BE2C (cell line): ENCODE results near the gene MBNL1. TPM values are rescaled to one million over a fixed set of nuclear protein-coding genes. Genes with fewer than 3 reads are reported as not detected.
A peak's percentile ranks its signal among the peaks of the same experiment; 100 is the strongest.

Experiments used
- DNase-seq: peaks from one replicate; pipeline ENCODE4 v3.0.0-alpha.2; 2020
- H3K27me3 ChIP-seq: fragments of 250-450 bp; sonication (Bioruptor Pico); 2 replicates; pipeline ENCODE4 v1.5.1; 2020; ENCODE audit warnings: mild to moderate bottlenecking
- H3K36me3 ChIP-seq: fragments of 250-450 bp; sonication (Bioruptor Pico); 2 replicates; pipeline ENCODE4 v1.5.1; 2020; ENCODE audit warnings: mild to moderate bottlenecking
- H3K4me1 ChIP-seq: fragments of 250-450 bp; sonication (Bioruptor Pico); 2 replicates; pipeline ENCODE4 v1.5.1; 2020
- H3K4me3 ChIP-seq: 2 replicates; pipeline ENCODE4 v1.5.1; 2011; ENCODE audit warnings: low read depth, low read length
- H3K9me3 ChIP-seq: fragments of 250-450 bp; sonication (Bioruptor Pico); 2 replicates; pipeline ENCODE4 v1.5.1; 2020
- CTCF ChIP-seq: IDR thresholded peaks from 2 replicates; pipeline ENCODE4 v1.5.1; 2012; ENCODE audit warnings: mild to moderate bottlenecking, low read depth, low read length
- polyA plus RNA-seq: library from polyadenylated mRNA; unstranded; fragments of >200 nt; gene quantifications from one replicate; pipeline ENCODE4 v1.2.1, GENCODE V29; 2012; ENCODE audit warnings: low read depth, missing spikeins; ENCODE audit not compliant: insufficient read length, insufficient read depth

MBNL1 gene
- polyA plus RNA-seq = 41.6 TPM

GRCh38 chr3:152268555-152269055 lies at the start of gene MBNL1:
MBNL1 (plus strand) TSS chr3:152268929; CDS start chr3:152300194, 31,265 bp downstream.
- 0 out of 2 replicates have a peak, but pooled peaks cover 3% of the 10 kb centered on the region for H3K36me3 ChIP-seq
- H3K27me3 ChIP-seq = no peaks in the 10 kb centered on the region
- H3K4me3 ChIP-seq = peak within 1 kb of the TSS; percentile 91
- peaks cover 5% of the 10 kb centered on the region for H3K4me1 ChIP-seq
- no peak for TF ChIP-seq CTCF
- DNase-seq = peak; percentile 85
- no peaks in the 10 kb centered on the region for H3K9me3 ChIP-seq

GRCh38 chr3:152219216-152219615 lies 49.5 kb upstream of the MBNL1 start:
- H3K9me3 ChIP-seq = no peaks in the 10 kb centered on the region
- H3K36me3 ChIP-seq = no peaks in the 10 kb centered on the region
- no peaks in the 10 kb centered on the region for H3K27me3 ChIP-seq
- no peak overlapping the region for H3K4me3 ChIP-seq
- H3K4me1 ChIP-seq = no peaks in the 10 kb centered on the region
- TF ChIP-seq CTCF = no peak
- no peak for DNase-seq

GRCh38 chr3:152219769-152220255 lies 48.9 kb upstream of the MBNL1 start:
- TF ChIP-seq CTCF = no peak
- H3K4me3 ChIP-seq = no peak overlapping the region
- no peaks in the 10 kb centered on the region for H3K4me1 ChIP-seq
- DNase-seq = no peak
- no peaks in the 10 kb centered on the region for H3K9me3 ChIP-seq
- no peaks in the 10 kb centered on the region for H3K27me3 ChIP-seq
- H3K36me3 ChIP-seq = no peaks in the 10 kb centered on the region

GRCh38 chr3:152222327-152222726 lies 46.4 kb upstream of the MBNL1 start:
- DNase-seq = no peak
- no peaks in the 10 kb centered on the region for H3K36me3 ChIP-seq
- no peaks in the 10 kb centered on the region for H3K27me3 ChIP-seq
- no peak overlapping the region for H3K4me3 ChIP-seq
- no peaks in the 10 kb centered on the region for H3K4me1 ChIP-seq
- TF ChIP-seq CTCF = no peak
- H3K9me3 ChIP-seq = no peaks in the 10 kb centered on the region

GRCh38 chr3:152225201-152225600 lies 43.5 kb upstream of the MBNL1 start:
- Histone ChIP-seq H3K4me3 (no peak overlapping the region), H3K27me3 (no peaks in the 10 kb centered on the region), H3K4me1 (no peaks in the 10 kb centered on the region), H3K9me3 (no peaks in the 10 kb centered on the region), H3K36me3 (no peaks in the 10 kb centered on the region)
- DNase-seq = no peak
- TF ChIP-seq CTCF = no peak

GRCh38 chr3:152226176-152226575 lies 42.6 kb upstream of the MBNL1 start:
- H3K4me3 ChIP-seq = no peak overlapping the region

More at GRCh38 chr3:152226176-152226575, 42.6 kb upstream of the MBNL1 start:
- TF ChIP-seq CTCF = no peak
- no peak for DNase-seq
- H3K36me3 ChIP-seq = no peaks in the 10 kb centered on the region
- H3K4me1 ChIP-seq = no peaks in the 10 kb centered on the region
- no peaks in the 10 kb centered on the region for H3K27me3 ChIP-seq
- H3K9me3 ChIP-seq = no peaks in the 10 kb centered on the region
